IPS-18c (cell line): ENCODE results near the gene YAF2.

Source experiments
- H3K4me3 ChIP-seq: 2 replicates; pipeline ENCODE4 v1.7.0; 2013; ENCODE audit warnings: low read depth, mild to moderate bottlenecking, low read length, moderate library complexity; ENCODE audit not compliant: insufficient read depth
- H3K9me3 ChIP-seq: one replicate; pipeline ENCODE4 v1.6.1; 2013; ENCODE audit warnings: mild to moderate bottlenecking, low read length, moderate library complexity; ENCODE audit not compliant: control insufficient read depth, insufficient read depth

Gene YAF2, protein sequence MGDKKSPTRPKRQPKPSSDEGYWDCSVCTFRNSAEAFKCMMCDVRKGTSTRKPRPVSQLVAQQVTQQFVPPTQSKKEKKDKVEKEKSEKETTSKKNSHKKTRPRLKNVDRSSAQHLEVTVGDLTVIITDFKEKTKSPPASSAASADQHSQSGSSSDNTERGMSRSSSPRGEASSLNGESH

DNA sequence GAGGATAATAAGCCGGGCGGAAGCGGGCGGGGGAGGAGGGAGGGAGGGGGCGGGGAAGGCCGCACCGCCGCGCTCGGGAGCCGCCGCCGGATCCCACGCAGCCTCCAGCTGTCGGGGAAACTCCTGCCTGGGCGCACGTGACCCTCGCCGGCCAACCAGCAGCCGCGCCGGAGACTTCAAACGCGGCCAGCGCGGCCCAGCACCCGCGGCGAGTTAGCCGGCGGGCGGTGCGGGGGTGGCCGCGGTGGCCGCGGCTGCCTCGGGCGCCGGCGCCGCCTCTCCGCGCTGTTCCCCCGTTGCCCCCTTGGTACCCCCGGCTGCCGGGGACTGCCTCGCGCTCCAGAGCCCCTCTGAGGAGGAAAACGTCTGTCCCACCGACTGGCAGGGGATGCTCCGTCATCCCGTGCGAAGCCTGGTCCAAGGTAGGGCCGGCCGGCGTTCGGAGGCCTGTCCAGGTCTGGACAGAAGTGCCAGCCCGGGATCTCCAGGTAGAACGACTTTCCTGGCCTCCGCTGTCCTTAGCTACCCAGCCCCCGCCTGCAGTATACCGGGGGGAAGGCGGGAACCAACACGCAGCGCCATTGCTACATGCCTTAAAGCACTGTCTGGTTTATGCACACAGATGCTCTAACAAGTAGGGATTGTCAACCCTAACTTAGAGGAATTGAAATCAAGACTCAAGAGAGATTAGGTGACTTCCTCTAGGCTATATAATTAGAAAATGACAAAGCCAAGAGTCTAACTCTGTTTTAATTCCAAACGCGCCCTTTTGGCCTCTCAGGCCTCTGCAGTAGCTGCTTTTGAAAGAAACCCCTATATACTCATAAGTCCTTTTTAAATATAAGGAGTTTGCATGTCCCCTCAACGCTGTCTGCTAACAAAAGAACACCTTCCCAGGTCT is at the start of gene YAF2:
TSS of gene YAF2 (minus strand) at position 9 of the 901 bp plus-strand sequence. CDS start 68 bp downstream, outside the sequence.
- Histone ChIP-seq H3K9me3 (no peaks in the 10 kb centered on the region), H3K4me3 (peak within 1 kb of the TSS; percentile 49)

DNA sequence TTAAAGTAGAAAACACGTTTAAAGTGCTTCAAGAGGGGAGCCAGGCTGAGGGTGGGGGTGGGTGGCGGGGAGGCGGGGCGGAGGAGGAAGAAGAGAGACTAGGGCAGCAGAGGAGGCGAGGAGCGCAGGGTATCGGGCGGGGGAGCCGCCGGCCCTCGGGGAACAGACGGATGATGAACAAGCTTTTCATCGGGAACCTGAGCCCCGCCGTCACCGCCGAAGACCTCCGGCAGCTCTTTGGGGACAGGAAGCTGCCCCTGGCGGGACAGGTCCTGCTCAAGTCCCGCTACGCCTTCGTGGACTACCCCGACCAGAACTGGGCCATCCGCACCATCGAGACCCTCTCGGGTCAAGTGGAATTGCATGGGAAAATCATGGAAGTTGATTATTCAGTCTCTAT is 48.7 kb upstream of the YAF2 start:
- Histone ChIP-seq H3K4me3 (no peak overlapping the region), H3K9me3 (no peaks in the 10 kb centered on the region)

DNA sequence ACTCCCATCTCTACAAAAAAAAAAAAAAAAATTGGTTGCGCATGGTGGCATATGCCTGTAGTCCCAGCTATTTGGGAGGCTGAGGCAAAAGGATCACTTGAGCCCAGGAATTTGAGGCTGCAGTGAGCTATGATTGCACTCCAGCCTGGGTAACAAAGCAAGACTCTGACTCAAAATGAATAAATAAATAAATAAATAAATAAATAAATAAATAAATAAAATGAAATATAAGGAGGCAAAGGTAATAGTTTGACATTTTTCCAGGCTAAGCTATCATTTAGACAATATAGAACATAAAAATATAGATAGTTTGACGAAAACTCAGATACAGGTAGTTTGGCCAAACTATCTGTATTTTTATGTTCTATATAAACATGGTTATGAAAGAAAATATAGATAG is 47.4 kb upstream of the YAF2 start:
- no peak overlapping the region for H3K4me3 ChIP-seq
- H3K9me3 ChIP-seq, result no peaks in the 10 kb centered on the region

DNA sequence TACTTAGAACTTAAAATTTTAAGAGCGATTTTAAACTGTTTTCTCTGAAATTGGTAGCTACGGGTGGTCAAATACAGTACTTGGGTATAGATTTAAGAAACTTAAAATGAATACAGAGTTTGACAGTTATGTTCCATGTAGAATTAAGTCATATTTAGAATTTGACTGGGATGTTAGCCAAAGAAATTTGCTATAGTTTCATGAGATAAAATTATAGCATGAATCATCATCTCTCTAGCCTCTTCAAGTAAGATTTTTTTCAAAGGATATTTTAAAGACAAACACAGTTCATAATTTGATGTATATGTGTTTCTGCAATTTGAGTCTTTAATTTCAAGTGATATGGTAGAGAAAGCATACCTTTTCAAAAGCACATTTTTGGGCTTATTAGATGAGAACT is 46.8 kb upstream of the YAF2 start:
- no peak overlapping the region for H3K4me3 ChIP-seq
- no peaks in the 10 kb centered on the region for H3K9me3 ChIP-seq

DNA sequence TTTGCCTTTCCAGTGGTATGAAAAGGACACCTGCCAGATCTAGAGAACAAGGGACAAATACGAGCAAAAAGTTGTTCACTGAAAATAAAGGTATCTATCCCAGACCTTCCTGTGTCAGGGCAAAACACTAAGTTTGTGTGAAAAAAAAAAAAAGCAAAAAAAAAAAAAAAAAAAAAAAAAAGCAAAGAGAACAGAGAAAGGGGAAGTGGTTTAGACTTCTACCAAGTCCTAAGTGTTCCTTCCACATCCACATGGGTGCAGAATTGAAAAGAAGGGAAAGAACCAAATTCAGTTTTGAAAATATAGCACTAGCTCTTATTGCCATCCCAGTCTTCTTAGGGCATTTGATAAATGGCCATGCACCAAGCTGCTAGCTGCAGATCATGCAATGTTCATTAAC is 46.1 kb upstream of the YAF2 start:
- H3K4me3 ChIP-seq, result no peak overlapping the region
- no peaks in the 10 kb centered on the region for H3K9me3 ChIP-seq

DNA sequence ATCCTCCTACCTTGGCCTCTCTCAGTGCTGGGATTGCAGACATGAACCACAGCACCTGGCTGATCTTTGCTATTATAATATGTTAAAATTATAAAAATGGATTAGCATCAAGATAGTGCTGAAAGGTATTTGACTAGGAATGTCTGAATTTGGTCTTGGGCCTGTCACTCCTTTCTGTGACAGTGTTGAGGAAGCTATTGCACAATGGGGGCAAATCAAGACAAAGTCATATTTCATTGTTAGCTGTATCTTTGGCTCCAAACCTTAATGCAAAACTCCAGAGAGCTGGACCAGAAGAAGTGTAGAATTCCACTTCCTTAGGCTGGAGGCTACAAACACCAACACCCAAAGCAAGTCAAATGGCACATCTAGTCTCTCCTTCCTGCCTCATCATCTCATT is 45.7 kb upstream of the YAF2 start:
- Histone ChIP-seq H3K4me3 (no peak overlapping the region), H3K9me3 (no peaks in the 10 kb centered on the region)

DNA sequence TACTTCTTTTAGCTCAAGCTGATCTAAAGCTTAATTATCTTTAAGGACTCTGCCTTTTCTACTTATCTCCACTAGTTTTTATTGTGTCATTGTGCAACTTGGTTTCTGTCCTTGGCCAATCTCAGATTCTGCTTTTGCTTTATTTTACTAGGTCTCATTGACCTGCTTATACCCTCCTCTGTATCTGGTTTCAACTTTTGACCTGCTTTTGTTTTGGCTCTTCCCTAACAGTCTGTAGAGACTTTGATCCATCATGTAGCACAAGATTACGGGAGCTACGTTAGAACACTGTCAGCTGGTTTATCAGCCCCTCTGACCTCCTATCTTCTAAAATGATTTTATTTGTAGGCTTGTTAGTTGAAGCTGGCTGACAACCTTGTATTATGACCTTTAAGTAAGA is 44.2 kb upstream of the YAF2 start:
- no peaks in the 10 kb centered on the region for H3K9me3 ChIP-seq
- H3K4me3 ChIP-seq, result no peak overlapping the region

DNA sequence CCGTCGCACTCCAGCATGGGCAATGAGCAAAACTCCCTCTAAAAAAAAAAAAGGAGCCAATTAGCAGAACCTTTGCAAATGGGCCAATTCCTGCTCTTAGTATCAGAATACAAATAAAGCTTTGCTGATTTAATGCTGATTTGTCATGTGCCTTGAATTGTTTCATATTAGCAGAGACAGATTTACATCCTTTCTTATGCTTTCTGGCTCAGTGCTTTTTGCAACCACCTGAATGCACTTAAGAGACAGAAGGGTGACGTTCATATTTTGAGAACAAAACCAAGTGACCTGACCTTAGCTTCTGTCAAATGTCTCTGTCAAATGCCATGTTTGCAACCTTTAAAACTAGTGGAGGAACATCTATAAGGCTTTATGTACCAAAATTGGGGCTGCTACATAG is 43.8 kb upstream of the YAF2 start:
- Histone ChIP-seq H3K9me3 (no peaks in the 10 kb centered on the region), H3K4me3 (no peak overlapping the region)

DNA sequence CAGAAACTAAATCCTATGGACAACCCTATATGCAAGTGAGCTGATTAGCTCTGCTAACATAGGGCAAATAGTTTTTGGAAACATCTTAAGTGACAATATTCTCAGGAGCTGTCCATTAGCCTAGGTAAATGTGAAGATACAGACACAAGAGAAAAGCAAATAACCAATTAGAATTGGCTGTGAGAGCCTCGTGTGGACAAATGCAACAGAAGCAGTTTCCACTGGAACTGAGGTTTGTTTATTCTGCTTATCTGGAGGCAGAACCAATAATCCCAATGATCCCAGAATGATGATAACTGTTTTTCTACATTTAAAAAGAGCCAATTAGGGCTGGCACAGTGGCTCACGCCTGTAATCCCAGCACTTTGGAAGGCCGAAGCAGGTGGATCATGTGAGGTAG is 43.2 kb upstream of the YAF2 start:
- Histone ChIP-seq H3K4me3 (no peak overlapping the region), H3K9me3 (no peaks in the 10 kb centered on the region)

DNA sequence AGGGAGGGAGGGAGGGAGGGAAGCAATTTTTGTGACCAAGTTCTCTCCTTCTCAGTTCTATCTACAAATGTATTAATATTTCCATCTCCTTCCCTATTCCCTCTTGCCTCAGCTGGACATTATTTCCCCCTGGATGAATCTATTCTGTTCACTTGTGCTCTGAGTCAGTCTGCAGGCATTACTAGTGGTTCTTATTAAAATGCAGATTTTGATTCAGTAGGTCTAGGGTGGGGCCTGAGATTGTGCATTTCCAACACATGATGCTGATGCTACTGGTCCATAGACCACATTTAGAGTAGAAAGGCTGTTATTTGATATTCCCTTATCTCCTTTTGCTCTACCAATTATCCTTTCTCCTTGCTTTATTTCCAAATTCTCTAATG is 40.1 kb upstream of the YAF2 start:
- Histone ChIP-seq H3K4me3 (no peak overlapping the region), H3K9me3 (no peaks in the 10 kb centered on the region)

DNA sequence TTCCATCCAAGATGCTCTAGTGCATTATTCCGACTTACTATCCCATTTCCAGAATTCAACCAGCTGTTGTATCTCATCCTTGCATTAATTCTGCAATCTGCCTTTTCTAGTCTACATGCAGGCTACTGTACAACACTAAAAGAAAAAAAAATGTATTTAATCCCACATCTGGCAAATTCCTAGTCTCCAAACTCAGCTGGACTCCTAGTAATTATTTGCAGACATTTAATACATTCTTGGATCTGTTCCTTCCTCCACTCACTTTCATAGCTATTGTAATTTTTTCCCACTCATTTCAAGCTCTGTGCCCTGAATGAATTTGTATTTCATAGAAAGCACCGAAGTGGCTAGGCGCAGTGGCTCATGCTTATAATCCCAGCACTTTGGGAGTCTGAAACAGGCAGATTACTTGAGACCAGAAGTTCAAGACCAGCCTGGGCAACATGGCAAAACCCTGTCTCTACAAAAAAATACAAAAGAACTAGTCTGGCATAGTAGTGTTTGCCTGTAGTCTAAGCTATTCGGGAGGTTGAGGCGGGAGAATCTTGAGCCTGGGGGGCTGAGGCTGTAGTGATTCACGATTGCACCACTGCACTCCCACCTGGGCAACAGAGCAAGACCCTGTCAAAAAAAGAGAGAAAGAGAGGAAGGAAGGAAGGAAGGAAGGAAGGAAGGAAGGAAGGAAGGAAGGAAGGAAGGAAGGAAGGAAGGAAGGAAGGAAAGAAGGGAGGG is 39.5 kb upstream of the YAF2 start:
- H3K9me3 ChIP-seq, result no peaks in the 10 kb centered on the region
- no peak overlapping the region for H3K4me3 ChIP-seq

DNA sequence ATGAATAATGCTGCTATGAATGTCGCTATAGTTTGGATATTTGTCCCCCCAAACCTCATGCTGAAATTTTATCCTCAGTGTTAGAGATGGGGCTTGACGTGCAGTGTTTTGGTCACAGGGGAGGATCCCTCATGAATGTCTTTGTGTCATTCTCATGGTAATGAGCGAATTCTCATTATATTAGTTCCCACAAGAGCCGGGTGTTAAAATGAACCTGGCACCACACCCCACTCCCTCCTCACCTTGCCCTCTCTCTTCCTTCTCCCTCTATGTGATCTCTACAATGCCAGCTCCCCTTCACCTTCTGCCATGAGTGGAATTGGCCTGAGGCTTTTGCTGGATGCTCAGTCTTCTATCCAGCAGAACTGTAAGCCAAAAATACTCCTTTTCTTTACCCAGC is 37.5 kb upstream of the YAF2 start:
- Histone ChIP-seq H3K4me3 (no peak overlapping the region), H3K9me3 (no peaks in the 10 kb centered on the region)

DNA sequence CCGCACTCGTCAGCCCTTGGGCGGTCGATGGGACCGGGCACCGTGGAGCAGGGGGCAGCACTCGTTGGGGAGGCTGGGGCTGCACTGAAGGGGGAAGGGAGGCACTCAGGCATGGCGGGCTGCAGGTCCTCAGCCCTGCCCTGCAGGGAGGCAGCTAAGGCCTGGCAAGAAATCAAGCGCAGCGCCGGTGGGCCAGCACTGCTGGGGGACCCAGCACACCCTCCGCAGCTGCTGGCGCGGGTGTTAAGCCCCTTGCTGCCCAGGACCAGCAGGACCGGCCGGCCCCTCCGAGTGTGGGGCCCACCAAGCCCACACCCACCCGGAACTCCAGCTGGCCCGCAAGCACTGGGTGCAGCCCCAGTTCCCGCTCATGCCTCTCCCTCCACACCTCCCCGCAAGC is 35.7 kb upstream of the YAF2 start:
- H3K4me3 ChIP-seq, result no peak overlapping the region
- H3K9me3 ChIP-seq, result no peaks in the 10 kb centered on the region

DNA sequence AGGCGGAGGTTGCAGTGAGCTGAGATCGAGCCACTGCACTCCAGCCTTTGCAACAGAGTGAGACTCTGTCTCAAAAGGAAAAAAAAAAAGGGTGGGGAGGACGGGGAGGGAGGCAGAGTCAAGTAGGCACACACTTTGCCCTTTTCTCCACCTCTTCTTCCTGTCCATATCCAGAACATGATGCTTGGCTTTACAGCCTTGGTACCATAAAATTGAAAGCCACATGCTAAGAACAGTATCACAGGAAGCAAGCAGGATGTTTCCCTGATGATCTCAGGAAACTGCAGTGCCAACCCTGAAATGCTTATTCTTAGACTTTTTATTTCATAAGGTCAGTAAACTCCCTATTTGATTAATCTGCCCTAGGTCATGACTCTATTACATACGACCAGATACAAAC is 32.5 kb upstream of the YAF2 start:
- no peak overlapping the region for H3K4me3 ChIP-seq
- no peaks in the 10 kb centered on the region for H3K9me3 ChIP-seq

DNA sequence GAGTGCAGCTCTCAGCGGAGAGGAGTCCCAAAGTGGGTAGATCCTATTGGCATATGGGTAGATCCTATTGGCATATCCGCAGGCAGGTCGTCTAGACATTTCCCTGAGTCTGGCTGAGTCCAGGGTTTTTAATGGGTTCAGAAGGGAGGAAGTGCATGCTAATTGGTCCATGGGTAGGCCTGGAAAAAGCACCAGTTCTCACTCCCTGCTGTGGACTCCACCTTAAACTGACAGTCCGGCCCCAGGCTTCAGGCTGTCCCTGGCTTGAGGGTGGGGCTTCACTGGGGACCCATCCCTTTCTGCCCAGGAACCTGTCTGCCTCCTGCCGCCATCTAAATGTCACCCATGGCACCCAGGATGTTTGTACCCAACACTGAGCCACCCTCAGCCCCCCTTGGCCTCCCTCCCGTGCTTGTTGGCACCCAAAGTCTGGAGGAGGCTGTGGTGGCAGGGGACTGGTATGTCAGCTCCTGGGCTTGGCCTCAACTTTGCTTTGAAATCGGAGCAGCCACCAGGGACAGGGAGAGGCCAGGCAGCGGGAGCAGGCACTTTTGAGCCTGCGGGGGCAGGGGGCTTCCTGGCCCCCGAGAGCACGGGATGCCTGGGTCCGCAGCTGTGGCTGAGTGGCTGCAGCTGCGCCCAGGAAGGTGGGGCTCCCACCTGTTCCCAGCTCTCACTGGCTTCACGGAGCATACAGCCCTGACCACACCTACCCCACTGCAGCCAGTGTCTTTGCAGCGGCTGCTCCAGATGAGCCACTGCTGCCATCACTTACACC is 29.6 kb upstream of the YAF2 start:
- Histone ChIP-seq H3K9me3 (no peaks in the 10 kb centered on the region), H3K4me3 (no peak overlapping the region)

DNA sequence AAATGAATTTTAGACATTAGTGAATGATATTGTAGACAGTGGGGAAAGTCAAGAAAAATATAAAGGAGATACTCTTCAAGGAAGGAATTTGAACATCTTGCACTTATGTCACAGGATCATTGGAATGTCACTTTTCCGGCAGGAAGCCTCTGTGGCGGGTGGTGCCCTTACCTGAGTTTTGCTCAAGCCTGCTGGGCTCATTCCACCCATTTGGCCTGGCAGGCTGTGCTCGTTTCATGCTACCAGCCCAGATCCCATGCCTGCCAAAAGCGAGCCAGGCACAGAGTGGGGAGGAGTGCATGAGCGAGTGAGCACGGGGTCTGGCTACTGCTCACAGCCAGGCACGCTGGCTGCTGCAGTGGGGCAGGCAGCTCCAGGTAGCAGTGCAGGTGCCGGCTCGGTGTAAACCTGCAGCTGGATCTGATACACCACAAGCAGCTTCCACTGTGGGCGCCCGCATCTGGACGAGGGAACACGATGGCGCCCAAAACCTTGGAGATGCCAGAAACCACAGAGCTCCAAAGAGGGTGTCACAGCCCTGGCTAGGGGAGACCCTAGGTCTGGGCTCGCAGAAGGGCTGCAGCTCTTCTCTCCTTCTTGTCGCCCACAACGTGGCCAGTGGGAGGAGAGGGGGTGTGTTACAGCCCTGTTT is 28.7 kb upstream of the YAF2 start:
- Histone ChIP-seq H3K4me3 (no peak overlapping the region), H3K9me3 (no peaks in the 10 kb centered on the region)

DNA sequence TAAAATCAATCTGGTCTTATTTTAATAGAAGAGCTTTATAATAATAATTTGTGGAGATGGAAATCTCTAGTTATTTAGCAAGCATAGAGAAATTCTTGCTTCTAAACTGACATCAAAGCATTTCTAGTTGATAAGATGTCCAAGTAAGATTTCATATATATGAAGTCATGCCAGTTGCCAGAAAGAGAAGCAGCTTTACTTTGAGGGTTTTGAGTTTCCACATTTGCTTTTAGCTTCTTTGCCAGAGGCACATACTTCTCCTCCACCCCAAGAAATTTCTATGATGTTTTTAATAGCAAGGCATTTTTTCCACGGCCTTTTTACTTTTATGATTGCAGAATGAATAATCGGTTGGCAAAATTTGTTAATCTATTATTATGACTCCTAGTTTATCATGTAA is 24.2 kb upstream of the YAF2 start:
- H3K4me3 ChIP-seq, result no peak overlapping the region

More for the DNA sequence above, 24.2 kb upstream of the YAF2 start:
- H3K9me3 ChIP-seq, result no peaks in the 10 kb centered on the region
